ENCODE results near the gene KCNAB2.

Gene KCNAB2

DNA sequence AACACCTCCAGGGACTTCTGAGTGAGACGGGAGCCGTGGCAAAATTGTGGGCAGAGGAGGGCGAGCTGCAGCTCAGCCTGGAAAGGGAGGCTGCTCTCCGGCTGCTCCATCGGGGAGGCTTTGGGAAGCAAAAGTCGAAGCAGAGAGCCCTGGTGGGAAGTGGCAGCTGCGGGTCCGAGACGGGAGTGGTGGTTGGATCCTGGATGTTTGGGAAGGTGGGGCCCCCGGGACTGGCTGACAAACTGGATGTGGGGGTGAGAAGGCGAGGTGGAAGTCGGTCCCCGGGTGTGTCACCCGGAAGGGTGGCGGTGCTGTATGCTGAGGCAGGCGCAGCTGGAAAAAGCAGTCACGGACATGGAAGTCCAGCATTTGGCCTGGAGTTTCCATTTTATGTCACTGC is 52.1 kb downstream of the KCNAB2 start:
- DNase-seq (ENCODE audit: low read depth): no peak

DNA sequence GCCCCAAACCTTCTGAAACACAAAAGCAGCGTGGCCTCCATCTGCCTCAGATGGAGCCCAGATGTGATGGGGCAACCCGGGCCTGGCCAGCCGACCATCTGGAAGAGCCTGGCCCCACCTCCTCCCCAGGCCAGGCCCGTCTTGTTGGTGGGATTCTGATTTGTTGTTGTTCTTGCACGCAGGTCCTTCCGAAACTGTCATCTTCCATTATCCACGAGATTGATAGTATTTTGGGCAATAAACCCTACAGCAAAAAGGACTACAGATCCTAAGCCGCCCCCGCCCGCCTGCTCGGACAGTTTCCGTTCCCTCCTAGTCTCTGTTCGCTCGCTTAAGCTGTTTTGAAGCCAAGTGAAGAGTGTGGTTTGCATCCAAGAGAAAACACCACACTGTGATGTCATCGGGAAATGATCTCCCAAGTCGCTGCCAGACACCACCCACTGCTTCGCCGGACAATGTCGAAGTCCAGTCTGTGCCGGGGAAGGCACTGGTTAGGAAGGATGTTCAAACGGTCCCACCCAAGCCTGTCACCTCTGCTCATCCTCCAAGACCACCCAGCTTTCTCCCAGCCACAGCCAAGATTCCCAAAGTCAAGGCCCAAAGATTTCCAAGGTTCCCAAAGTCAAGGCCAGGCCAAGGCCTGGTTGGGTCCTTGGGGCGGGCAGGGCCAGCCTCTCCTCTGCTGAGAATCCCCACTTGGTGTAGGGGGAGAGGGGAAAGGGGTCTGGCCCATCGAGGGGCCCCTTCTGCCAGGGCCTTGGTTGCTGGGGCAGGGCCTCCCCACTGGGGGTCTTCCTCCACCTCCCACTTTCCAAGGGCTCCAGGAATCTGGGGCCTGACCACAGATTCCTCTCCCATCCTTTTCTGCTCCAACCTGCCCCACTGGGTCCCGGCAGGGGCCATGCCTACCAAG is 52.9 kb downstream of the KCNAB2 start:
- DNase-seq (ENCODE audit: low read depth): no peak

GRCh38 chr1:6099297-6099696 is 53.6 kb downstream of the KCNAB2 start:
- no peak for DNase-seq (ENCODE audit: low read depth)

GRCh38 chr1:6099787-6100765 is 54.4 kb downstream of the KCNAB2 start:
- no peak for DNase-seq (ENCODE audit: low read depth)

DNA sequence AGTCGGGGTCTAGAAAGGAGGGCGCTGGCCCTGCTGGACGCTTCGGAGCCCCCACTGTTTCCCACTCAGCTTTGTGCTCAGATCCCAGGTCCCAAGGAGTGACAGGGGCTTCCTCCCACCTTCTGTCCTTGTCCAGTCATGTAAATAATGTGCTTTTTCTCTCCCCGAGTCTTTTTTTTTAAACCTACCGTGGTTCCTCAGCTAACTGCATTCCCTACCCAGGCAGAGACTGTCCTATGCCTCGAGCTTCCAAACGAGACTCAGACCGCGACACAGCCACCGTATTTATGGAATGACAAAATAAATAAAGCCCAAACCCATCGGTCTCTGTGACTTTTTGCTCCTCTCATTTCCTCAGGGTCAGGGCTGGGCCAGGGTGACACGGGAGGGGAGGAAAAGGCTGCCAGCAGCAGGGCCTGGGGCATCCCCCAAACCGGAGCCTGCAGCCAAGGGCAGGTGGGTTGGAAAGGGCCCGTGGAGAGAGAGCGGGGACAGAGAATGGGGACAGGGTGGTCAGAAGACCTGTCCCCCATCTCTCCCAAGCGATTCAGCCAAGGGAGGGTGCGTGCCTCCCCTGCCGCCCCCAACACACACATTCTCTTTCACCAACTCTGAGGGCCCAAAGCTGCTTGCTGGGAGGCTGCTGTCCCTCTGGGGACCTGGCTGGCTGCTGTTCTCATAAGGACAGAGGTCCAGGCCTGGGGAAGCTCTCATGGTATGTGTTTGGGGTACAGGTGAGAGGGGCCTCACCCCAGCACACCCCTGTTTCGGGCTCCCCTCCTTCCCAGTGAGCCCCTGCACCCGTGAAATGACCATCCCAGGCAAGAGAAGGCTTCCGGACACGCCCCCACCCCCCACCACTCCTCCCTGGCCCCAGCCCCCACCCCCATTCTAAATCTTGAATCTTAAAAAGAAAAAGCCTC is 55.4 kb downstream of the KCNAB2 start:
- no peak for DNase-seq (ENCODE audit: low read depth)

DNA sequence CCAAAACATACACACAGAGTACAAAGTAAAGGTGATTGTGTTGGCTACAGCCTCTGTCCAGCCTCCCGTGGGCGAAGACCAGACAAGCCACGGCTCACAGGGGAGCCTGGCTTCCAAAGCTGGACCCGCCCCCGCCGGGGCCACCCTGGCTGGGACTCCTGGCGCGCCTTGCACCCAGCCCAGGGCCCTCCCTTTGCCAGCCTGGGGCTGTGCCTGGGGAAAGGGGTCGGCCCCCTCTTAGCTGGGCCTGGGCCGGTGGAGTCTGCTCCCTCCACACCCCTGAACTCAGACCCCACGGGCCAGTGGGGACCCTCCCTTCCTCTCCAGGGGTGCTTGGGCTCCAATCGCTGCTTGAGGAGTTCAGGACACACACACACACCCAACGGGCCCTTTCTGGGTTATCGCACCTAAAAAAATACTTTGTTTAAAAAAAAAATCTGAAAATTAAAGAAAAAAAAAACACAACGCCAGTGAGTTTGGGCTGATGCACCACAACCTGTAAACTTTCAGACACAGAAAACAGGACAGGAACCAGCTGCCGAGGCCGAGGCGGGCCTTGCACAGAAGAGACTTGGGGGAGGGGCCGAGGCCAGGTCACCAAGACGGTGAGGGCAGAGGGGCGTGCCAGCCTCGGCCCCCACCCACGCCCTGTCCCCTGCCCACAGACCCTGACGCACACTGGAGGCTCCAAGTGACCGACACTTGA is 56.3 kb downstream of the KCNAB2 start:
- DNase-seq (ENCODE audit: low read depth): no peak

DNA sequence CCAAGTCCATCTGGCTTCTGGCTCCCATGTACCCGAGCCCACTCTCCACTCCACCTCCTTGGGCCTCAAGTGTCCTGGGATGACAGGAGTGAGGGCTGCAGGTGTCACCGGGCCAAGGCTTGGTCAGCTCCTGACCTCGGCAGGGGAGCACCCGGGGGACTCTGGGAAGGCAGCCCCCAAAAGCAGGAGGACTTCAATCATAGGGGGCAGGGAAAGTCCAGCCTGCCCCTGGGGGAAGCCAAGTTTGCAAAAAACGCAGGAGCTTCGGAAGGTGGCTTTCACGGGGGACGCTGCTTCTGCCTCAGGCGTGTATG is 56.8 kb downstream of the KCNAB2 start:
- no peak for DNase-seq (ENCODE audit: low read depth)

GRCh38 chr1:6103111-6103853 is 57.6 kb downstream of the KCNAB2 start:
- no peak for DNase-seq (ENCODE audit: low read depth)

DNA sequence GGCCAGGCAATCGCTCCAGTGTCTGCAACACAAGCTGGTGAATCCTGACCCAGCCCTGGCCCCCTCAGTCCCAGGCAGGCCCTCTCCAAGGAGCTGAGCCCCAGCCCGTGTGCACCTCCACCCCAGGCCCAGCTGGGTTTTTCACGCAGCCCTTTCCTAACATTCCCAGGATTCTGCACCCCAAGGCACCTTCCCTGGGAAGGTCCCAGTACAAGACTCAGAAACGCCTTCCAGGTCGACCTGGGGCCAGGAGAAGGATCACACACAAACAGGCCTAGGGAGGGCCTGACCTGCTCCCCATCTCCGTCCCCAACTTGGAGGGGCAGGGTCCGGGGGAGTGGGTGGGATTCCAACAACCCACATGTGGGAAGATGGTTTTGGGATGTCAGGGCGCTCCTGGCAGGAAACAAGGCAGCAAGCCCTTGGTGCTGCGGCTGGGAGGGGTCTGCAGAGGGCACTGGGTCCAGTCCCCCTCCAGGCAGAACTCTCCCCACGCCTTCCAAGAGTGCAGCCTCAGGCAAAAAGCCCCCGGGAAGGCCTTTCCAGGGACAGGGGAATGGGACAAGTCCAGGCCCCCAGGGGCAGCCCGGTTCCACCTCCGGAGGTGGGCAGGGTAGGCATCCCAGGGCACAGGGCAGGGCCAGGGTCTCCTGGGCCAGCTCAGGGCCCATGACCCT is 58.3 kb downstream of the KCNAB2 start:
- no peak for DNase-seq (ENCODE audit: low read depth)

GRCh38 chr1:6104631-6105030 is 58.9 kb downstream of the KCNAB2 start:
- DNase-seq (ENCODE audit: low read depth): no peak

DNA sequence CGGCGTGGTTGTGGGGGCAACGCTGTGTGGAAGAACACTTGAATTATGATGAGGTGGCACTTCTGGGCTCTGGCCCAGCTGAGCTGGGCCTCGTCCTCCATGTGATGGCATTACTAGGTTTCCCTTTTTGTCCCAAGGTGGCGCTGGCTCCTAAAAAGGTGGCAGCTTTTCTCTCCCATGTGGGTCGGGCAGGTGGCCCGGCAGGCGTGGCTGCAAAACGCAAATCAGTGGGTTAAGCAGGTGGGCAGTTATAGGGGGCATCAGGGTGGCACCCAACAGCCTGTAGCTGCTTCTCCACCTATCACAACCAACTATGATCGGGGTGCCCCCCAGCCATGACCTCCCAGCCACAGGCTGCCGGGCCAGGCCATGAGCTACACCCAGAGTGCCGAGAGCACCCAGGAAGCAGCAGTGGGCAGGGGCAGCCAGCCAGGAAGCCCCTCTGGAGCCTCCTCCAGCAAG is 59.6 kb downstream of the KCNAB2 start:
- DNase-seq (ENCODE audit: low read depth): no peak

DNA sequence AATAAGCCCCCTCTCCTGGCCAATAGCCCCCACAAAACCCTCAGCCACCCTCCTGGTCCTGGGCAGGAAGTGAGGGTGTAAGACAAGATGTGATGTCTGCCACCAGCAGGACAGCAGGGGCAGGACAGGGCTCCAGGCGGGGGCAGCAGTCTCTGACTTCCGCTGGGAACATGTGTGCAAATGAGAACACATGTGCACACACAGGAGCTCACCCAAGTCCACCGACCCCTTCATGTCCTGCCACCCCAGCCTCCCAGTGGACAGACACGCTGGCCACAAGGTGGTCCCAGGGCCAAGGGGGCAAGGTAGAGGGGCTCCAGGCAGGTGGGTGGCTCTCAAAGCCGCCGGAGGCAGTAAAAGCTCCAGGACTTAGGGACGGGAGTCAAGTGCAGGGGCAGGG is 60.1 kb downstream of the KCNAB2 start:
- no peak for DNase-seq (ENCODE audit: low read depth)

DNA sequence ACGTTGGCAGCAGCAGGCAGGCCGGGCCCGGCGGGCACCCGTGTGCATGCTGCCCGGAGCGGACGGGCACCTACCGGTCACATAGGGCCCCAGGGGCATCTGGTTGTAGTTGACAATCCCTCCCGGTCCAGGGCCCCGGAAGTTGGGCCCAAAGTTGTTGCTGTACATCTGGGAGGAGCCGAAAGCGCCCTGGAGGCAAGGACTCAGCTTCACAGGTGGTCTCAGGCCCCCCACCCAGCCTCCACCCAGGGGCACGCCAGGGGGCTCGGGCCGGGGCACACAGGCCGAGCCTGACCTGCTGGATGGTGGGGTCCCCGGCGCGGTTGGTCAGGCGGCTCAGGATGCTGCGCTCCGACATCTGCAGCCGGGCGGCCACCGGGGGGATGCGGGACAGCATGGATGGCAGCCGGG is 60.6 kb downstream of the KCNAB2 start:
- DNase-seq (ENCODE audit: low read depth): no peak

DNA sequence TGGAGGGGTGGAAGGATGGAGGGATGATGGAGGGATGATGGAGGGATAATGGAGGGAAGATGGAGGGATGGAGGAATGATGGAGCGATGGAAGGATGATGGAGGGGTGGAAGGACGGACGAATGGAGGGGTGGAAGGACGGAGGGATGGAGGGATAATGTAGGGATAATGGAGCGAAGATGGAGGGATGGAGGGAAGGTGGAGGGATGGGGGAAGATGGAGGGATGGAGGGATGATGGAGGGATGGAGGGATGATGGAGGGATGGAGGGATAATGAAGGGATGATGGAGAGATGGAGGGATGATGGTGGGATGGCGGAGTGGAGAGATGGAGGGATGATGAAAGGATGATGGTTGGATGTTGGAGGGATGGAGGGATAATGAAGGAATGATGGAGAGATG is 61.3 kb downstream of the KCNAB2 start:
- DNase-seq (ENCODE audit: low read depth): no peak

GRCh38 chr1:6107409-6108356 is 62.0 kb downstream of the KCNAB2 start:
- no peak for DNase-seq (ENCODE audit: low read depth)

DNA sequence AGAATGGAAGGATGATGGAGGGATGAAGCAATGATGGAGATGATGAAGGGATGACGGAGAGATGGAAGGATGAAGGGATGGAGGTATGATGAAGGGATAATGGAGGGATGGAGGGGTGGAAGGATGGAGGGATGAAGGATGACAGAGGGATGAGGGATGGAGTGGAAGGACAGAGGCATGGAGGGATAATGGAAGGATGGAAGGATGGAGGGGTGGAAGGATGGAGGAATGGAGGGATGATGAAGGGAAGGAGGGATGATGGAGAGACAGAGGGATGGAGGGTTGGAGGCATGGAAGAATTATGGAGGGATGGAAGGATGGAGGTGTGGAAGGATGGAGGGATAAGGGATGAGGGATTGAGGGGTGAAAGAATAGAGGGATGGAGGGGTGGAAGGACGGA is 62.8 kb downstream of the KCNAB2 start:
- no peak for DNase-seq (ENCODE audit: low read depth)

- no peak for DNase-seq (ENCODE audit: low read depth)
Measured at GRCh38 chr1:6108937-6109614, 63.4 kb downstream of the KCNAB2 start.

DNA sequence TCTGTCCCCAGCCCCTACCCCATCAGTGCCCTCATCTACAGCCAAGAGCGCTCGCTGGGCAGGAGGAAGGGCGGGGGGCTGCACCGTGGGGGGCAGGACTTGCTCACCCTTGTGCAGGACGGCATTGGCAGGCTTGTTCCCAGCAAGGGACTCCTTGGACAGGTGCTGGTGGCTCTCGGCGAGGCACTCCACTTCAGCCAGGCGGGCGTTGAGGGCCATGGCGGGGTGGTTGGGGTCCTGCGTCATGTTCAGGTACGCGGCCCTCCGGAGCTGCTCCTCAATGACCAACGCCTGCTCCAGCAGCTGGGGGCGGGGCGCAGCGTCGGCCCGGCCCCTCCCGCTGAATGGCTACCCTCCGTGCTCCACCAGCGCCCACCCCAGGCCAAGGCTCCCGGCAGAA is 64.0 kb downstream of the KCNAB2 start:
- no peak for DNase-seq (ENCODE audit: low read depth)
